GM18526 (cell line): Measurements from ENCODE around the gene ACTA2.

Experiments
- POLR2A ChIP-seq: IDR thresholded peaks from 3 replicates; pipeline ENCODE4 v1.6.1; 2011; ENCODE audit not compliant: insufficient read length; ENCODE audit errors: extremely low read depth

Gene ACTA2

GRCh38 chr10:88920986-88921593 is 31.5 kb downstream of the ACTA2 start:
- TF ChIP-seq POLR2A, result no peak

GRCh38 chr10:88920198-88920597 is 32.4 kb downstream of the ACTA2 start:
- TF ChIP-seq POLR2A, result no peak

- TF ChIP-seq POLR2A, result no peak
Measured at GRCh38 chr10:88919041-88919440, 33.5 kb downstream of the ACTA2 start.

- no peak for TF ChIP-seq POLR2A
Measured at GRCh38 chr10:88918191-88918905, 34.2 kb downstream of the ACTA2 start.

GRCh38 chr10:88916986-88917385 is 35.6 kb downstream of the ACTA2 start:
- no peak for TF ChIP-seq POLR2A

GRCh38 chr10:88916231-88916630 is 36.3 kb downstream of the ACTA2 start:
- no peak for TF ChIP-seq POLR2A

- TF ChIP-seq POLR2A, result no peak
Measured at GRCh38 chr10:88915781-88916180, 36.8 kb downstream of the ACTA2 start.

GRCh38 chr10:88913788-88914187 is 38.8 kb downstream of the ACTA2 start:
- no peak for TF ChIP-seq POLR2A

GRCh38 chr10:88913127-88913526 is 39.4 kb downstream of the ACTA2 start:
- TF ChIP-seq POLR2A, result no peak

GRCh38 chr10:88911851-88912250 is 40.7 kb downstream of the ACTA2 start:
- TF ChIP-seq POLR2A, result no peak

GRCh38 chr10:88911116-88911515 is 41.5 kb downstream of the ACTA2 start:
- TF ChIP-seq POLR2A, result no peak

- TF ChIP-seq POLR2A, result no peak
Measured at GRCh38 chr10:88908194-88908593, 44.4 kb downstream of the ACTA2 start.

- no peak for TF ChIP-seq POLR2A
Measured at GRCh38 chr10:88906921-88907320, 45.7 kb downstream of the ACTA2 start.

GRCh38 chr10:88903715-88904114 is 48.9 kb downstream of the ACTA2 start:
- TF ChIP-seq POLR2A, result no peak

GRCh38 chr10:88901984-88902789 is 50.4 kb downstream of the ACTA2 start:
- no peak for TF ChIP-seq POLR2A
